ENCODE measurements around the gene NANS.
"Not testable (repeated sequence)": the region's sequence is repeated elsewhere in the genome, so short reads cannot be mapped to it uniquely, and the experiment has no call there.

NANS gene

GRCh38 chr9:98039607-98040017 lies 16.9 kb upstream of the NANS start:
- DNase-seq: no peak

GRCh38 chr9:98040212-98040611 lies 16.3 kb upstream of the NANS start:
- DNase-seq: no peak

GRCh38 chr9:98043915-98044314 lies 12.6 kb upstream of the NANS start:
- DNase-seq: no peak

GRCh38 chr9:98045234-98046179 lies 11.0 kb upstream of the NANS start:
- peak; percentile 35 for DNase-seq

- DNase-seq: no peak
These were observed 10.4 kb upstream of the NANS start for GRCh38 chr9:98046180-98046543.

- no peak for DNase-seq
These were observed 9.5 kb upstream of the NANS start for GRCh38 chr9:98047002-98047401.

- DNase-seq: no peak
These were observed 7.1 kb upstream of the NANS start for GRCh38 chr9:98049288-98050072.

- DNase-seq: no peak
These were observed 6.2 kb upstream of the NANS start for GRCh38 chr9:98050351-98050750.

- DNase-seq: no peak
These were observed 2.1 kb upstream of the NANS start for GRCh38 chr9:98054376-98054951.

GRCh38 chr9:98057138-98057799 lies 737 bp downstream of the NANS start:
- no peak for DNase-seq

GRCh38 chr9:98062161-98062560 lies 5.6 kb downstream of the NANS start:
- DNase-seq: no peak

- DNase-seq: no peak
These were observed 8.3 kb downstream of the NANS start for GRCh38 chr9:98064623-98065392.

GRCh38 chr9:98066235-98066634 lies 9.7 kb downstream of the NANS start:
- no peak for DNase-seq

- no peak for DNase-seq
These were observed 10.7 kb downstream of the NANS start for GRCh38 chr9:98067184-98067583.

GRCh38 chr9:98069551-98069950 lies 13.0 kb downstream of the NANS start:
- no peak for DNase-seq

GRCh38 chr9:98070704-98071103 lies 14.2 kb downstream of the NANS start:
- DNase-seq: no peak

GRCh38 chr9:98071737-98072136 lies 15.2 kb downstream of the NANS start:
- no peak for DNase-seq

GRCh38 chr9:98074115-98074990 lies 17.8 kb downstream of the NANS start:
- DNase-seq: peak; percentile 72

- peak; percentile 18 for DNase-seq
These were observed 18.8 kb downstream of the NANS start for GRCh38 chr9:98075332-98075805.

- DNase-seq: not testable (repeated sequence)
These were observed 20.0 kb downstream of the NANS start for GRCh38 chr9:98076514-98076890.

- DNase-seq: no peak
These were observed 22.4 kb downstream of the NANS start for GRCh38 chr9:98078895-98079294.
